ENCODE data around the gene POLR3G.

The POLR3G gene

DNA sequence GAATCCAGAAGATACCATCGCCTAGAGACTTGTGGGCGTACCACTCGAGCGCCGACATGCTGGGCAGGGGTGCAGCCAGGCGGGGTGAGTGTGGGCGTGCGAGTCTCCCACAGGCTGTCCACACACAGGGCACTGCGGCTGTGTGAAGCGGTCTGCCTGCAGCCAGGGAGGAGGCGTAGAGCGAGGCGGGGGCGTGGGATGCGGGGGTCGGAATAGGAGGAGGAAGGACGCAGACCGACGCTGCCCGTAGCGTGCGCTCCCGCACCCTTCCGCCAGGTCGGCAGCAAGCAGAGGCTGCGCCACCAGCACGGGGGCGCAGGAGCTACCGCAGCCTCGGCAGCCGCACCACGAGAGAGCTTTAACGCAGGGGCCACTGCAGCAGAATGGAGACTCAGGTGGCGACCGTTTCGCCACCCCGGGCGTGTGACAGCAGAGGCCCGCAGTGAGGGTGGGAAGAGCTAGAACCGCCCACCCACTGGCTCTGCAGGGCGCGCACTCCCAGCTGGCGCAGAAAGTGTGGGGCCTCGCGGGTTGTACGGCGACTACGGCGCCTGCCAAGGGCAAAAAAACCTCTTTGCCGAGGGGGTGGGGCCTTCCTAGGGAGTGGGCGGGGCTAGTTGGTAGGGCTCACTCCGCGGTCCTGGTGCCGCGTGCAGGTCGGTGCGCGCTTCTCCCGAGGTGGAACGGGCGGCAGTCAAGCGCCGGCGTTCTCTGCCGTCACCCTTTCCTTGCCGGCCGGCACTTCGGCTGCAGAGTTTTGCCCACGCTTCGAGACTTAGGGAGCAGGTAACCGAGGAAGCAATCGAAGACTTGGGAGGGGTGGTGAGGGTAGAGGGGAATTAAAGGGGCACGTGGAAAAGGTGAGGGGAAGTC lies at the start of gene POLR3G, which contains the start of gene MBLAC2:
TSS of gene POLR3G (plus strand) at position 630 of the 873 bp plus-strand sequence. CDS start 10,704 bp downstream, outside the sequence.
TSS of gene MBLAC2 (minus strand) at position 537 of the 873 bp plus-strand sequence. CDS start at position 58, 479 bp downstream.
- DNase-seq (ENCODE audit: low read depth in 2 of 2): peak; percentile 75 to 78

DNA sequence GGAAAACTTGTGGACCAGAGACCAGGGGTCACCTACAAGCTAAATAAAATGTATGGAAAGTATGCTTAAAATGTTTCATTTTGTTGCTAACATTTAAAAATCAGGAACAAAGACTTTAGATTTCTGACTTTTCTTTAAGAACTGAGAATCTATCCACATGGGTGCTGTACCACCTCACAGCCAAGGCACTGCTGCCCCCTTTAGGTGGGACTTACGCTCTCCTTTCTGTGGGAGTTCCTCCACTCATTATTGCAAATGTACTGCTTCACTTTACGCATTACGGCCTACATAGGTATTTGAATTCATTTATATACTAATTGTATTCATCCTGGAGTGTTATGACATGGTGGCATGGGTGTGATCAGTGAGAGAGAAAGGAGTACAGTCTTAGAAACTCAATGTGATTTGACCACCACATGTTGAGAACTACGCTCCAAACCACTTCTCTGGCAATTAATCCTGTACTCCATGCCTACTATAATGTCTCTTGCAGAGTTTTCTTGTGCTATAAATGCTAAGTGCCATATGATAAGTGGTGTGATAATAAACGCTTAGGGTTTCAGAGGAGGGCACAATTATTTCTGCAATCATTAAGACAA lies 40.4 kb upstream of the POLR3G start:
- DNase-seq (ENCODE audit: low read depth in 2 of 2): peak in 1 of 2 experiments; percentile 14

- no peak for DNase-seq (ENCODE audit: low read depth in 2 of 2)
Measured at GRCh38 chr5:90437663-90438062, 37.0 kb upstream of the POLR3G start.

DNA sequence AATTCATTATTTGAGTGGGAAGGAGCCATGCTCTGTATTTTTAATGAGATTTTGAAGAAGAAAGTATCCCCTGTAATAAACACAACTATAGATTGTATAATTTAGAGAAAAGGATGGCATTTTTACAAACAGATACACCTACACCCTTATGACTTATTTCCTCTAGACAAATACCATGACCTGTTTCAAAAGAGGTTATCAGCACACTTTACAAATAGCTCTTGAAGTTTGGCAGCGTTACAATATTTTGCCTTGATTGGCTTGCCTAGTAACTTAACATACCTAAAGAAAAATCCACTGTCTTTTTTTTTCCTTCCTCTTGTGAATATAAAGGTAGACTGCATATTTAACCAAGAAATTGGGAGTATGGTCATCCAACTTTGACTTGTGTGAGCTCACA lies 36.6 kb upstream of the POLR3G start:
- no peak for DNase-seq (ENCODE audit: low read depth in 2 of 2)

- no peak for DNase-seq (ENCODE audit: low read depth in 2 of 2)
Measured at GRCh38 chr5:90440644-90441043, 34.0 kb upstream of the POLR3G start.

DNA sequence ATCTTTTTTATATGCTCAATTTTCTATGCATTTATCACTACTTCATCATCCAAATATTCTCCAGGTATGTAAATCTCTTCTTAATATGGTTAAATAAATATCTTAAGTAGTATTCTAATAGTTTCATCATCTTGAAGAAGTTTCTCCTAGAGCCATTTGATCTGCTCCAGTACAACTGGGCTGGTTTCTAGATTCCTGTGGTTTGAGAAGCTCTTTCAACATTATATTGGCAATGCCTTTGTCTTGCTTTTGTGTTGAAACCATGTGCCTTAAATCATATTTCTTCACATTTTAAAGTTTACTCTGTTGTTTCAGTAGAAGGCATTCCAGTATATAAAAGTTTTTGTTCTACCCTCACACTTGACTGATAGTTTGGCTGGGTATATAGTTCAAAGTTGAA lies 27.7 kb upstream of the POLR3G start:
- DNase-seq (ENCODE audit: low read depth in 2 of 2): peak; percentile 28 to 29

DNA sequence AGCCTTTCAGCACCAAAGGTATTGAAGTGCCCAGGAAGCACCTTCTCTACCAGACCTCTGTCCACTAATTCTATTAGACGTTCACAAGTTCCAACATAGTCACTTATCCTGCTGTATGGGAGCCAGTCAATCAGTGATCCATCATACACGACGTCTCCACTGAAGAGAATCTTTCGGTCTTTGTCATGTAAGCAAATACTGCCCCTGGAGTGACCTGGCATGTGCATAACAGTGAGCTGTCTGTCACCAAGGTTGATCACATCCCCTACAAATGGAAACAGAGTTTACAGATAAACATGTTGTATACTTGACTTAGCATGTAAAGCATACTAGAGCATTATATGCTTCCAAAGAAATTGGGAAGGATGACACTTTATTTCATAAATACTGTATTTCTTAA lies 13.4 kb upstream of the POLR3G start:
- DNase-seq (ENCODE audit: low read depth in 2 of 2): no peak

DNA sequence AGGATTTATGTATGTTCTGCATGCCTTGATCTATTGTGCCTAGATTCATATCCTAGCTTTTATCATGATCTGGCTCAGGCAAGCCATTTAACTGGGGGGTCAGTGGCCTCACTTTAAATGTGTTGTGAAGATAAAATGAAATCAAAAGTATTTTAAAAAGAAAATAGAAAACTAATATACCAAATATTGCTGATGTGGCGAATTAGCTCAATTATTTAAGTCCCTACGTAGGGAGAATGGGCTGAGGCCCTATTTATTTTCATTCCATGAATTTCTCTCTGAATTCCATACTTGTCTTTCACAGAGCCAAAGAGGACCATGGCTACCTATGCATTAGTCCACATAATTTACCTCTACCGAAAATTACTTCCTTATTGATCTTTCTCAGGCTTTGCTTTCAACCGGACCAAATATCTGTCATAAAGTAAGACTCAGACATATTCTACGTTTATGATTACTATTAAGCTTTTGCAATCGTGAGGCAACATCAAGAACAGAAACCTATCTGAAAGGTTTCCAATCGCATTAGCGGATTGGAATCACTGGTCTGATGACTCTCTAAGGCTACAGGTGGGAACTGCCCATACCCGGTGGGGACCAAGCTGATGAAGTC lies 1.8 kb upstream of the POLR3G start:
- DNase-seq (ENCODE audit: low read depth in 2 of 2): no peak

DNA sequence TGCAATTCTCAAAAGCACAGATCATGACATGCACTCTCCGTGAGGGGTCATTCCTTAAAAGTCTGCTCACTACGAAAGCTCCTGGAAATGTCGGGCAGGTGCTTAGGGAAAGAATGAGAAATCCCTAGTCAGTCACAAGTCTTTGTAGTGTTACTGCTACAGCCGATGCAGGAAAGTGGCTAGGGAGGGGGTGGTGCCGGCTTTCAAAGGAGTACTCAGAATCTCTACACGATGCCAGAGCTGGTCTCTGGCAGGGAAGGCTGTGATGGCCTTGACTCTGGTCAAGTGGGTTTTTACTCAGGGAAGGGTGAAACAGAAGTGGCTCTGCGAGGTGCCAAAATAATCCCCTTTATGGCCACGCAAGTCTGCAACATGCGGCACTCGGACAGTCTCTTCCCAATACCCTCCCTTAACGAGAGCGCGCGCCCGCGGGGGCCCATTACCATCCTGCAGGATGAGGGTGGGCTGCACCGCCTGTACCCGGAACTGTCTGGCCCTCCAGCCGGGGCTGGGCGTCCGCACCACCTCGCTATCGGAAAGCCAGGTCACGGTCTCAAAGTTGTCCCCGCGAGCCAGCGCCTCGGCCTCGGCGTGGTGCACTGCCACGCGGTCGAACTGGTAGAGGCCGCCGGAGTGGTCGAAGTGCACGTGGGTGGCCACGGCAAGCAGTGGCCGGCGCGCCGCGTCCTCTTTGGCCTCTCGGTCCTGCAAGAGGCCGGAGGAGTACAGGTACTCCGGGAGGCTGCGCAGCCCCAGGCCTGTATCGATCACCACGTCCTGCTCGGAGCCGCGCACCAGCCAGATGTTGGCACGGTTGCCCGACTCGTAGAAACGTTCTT lies 1.0 kb upstream of the POLR3G start:
- no peak for DNase-seq (ENCODE audit: low read depth in 2 of 2)

DNA sequence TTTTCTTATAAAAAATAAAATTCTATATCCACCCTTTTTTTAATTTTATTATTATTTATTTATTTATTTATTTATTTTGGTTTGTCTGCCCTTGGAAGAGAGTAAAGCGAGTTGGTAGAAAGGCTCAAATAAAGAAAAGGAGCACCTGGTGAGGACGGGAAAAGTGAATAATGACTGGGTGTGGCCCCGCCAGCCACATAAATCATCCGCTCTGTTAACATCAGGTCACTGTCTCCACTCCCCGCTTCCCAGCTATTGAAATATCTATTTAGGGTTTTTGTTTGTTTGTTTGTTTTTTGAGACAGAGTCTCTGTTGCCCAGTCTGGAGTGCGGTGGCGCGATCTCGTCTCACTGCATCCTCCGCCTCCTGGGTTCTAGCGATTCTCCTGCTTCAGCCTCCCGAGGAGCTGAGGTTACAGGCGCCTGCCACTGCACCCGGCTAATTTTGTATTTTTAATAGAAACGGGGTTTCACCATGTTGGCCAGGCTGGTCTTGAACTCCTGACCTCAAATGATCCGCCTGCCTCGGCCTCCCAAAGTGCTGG lies 844 bp downstream of the POLR3G start:
- DNase-seq (ENCODE audit: low read depth in 2 of 2): no peak

- no peak for DNase-seq (ENCODE audit: low read depth in 2 of 2)
Measured at GRCh38 chr5:90476391-90476790, 1.7 kb downstream of the POLR3G start.

- DNase-seq (ENCODE audit: low read depth in 2 of 2): no peak
Measured at GRCh38 chr5:90477073-90477472, 2.4 kb downstream of the POLR3G start.

DNA sequence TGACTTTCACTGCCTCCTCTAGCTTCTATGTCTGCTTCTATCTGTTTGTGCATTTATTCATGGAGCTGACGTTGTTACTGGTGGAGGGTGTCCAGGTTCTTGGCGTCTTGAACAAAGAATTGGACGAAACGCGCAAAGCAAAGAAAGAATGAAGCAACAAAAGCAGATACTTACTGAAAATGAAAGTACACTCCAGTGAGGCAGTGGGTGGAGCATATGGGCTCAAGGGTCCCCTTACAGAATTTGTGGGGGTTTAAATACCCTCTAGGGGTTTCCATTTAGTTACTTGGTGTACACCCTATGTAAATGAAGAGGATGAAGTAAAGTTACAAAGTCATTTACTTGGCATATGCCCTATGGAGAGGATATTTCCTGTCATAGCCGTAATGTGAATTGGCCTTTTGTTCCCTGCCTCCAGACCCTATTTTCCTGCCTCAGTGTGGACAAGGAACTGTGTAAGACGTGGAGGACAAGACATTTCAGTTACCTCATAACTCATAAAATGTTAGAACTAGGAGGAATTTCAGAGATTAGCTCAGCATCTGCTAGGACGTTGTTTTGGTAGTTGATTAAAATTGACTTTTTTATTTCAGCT lies 3.1 kb downstream of the POLR3G start:
- no peak for DNase-seq (ENCODE audit: low read depth in 2 of 2)

DNA sequence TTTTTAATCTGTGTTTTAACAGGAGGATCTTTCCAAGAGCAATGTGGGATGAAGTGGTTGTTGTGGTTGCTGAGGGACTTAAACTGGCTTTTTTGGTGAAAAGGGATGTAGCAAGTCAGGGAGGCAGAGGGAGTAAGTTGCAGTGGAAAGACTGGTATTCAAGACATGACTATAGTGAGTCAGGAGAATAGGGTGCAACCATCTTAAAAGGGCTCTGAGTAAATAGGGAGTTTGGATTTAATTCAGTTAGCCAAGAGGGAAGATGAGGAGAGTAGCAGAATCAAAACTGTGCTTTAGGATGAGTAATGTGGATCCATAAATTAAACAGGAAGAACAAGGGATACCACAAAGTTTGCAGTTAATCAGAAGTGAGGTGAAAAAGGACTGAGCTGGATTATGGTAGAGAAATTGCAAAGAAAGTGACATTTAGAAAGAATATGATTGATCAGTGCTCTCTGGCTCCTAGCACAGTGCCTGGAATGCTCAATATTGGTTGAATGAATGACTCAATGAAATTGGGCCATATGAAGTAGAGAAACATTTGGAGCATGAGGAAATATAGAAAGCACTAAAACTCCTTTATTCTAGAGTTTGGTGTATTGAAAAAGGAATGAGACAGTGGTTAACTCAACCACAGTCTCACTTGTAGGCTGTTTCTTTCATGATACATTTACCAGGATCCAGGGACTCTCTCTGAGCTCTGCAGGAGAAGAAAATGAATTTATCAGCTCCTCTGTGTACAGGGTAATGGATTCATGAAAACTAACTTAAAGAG lies 5.1 kb downstream of the POLR3G start:
- no peak for DNase-seq (ENCODE audit: low read depth in 2 of 2)

- DNase-seq (ENCODE audit: low read depth in 2 of 2): no peak
Measured at GRCh38 chr5:90480699-90481098, 6.0 kb downstream of the POLR3G start.

- DNase-seq (ENCODE audit: low read depth in 2 of 2): no peak
Measured at GRCh38 chr5:90483206-90483605, 8.5 kb downstream of the POLR3G start.

- no peak for DNase-seq (ENCODE audit: low read depth in 2 of 2)
Measured at GRCh38 chr5:90484540-90484939, 9.9 kb downstream of the POLR3G start.

DNA sequence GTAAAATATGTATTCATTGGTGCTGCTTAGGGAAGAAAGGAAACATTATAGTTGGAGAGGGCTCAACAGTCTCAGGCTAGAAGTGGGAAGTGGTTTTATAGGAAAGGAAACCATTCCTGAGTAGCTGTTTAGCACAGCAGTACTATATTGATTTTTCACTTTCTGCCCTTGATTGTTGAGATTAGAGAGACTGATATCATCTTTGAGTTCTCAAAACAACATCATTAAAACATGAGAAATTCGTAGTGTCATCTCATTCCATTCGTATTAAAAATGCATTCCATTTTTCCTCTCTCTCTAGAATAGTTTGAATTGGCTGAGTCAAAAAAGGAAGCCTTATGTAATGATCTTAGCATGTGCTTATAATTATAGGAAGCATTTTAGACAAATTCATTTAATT lies 14.1 kb downstream of the POLR3G start:
- DNase-seq (ENCODE audit: low read depth in 2 of 2): peak; percentile 65 to 68

GRCh38 chr5:90494043-90494442 lies 19.4 kb downstream of the POLR3G start:
- no peak for DNase-seq (ENCODE audit: low read depth in 2 of 2)

GRCh38 chr5:90495146-90495545 lies 20.5 kb downstream of the POLR3G start:
- DNase-seq (ENCODE audit: low read depth in 2 of 2): no peak

All from fibroblast of skin of left quadriceps (primary cell).